ENCODE results near the gene DAAM2. TPM values are rescaled to one million over a fixed set of nuclear protein-coding genes. Genes with fewer than 3 reads are reported as not detected.

DAAM2 gene
- total and polyA plus RNA-seq, 2 of the 8 experiments (the other 6 are each of a cell fraction or from before 2014, with no cell fraction given): 1.5 to 2.9 TPM

GRCh38 chr6:39808964-39809363, 16.8 kb downstream of the DAAM2 start:
- no peak for TF ChIP-seq PHF8 (conservative IDR thresholded peaks at IDR 0.05; ENCODE audit: low read depth, low read length)
- no peak for TF ChIP-seq CTCF (IDR thresholded peaks at IDR 0.05; ENCODE audit: control extremely low read depth in 1 of 3, insufficient read depth in 1 of 3, low read depth in 1 of 3, low read length in 3 of 3)
- TF ChIP-seq POLR2A (IDR thresholded peaks at IDR 0.05; ENCODE audit: control extremely low read depth in 1 of 2, low read depth in 2 of 2, low read length in 2 of 2): no peak
- no peak for TF ChIP-seq CHD2 (IDR thresholded peaks at IDR 0.05; ENCODE audit: low read length)
- TF ChIP-seq E2F6 (IDR thresholded peaks at IDR 0.05): no peak
- H3K79me2 ChIP-seq (ENCODE audit: control insufficient read depth in 1 of 2, insufficient read depth in 2 of 2, low read length in 2 of 2): no peaks in the 10 kb centered on the region
- H2AFZ ChIP-seq (ENCODE audit: low read length): no peak overlapping the region
- H3K4ac ChIP-seq (replicated peaks; ENCODE audit: insufficient read length, low read depth, low read length): no peak overlapping the region
- H2BK15ac ChIP-seq (ENCODE audit: low read length): no peak overlapping the region
- ChIA-PET POLR2A (ENCODE audit: partially characterized antibody) (no interaction called here), CTCF (ENCODE audit: partially characterized antibody) (interaction anchor here (0.6 to 2.0 kb wide), 3 partner anchors 9 to 442 kb away, joined by 4 to 5 read pairs (median 4); no protein-coding TSS in a partner anchor)
- FAIRE-seq: no peak
- H2BK20ac ChIP-seq (ENCODE audit: low read length): no peak overlapping the region
- no peak overlapping the region for H3K14ac ChIP-seq (ENCODE audit: insufficient read length)
- H3K79me1 ChIP-seq (ENCODE audit: low read depth, low read length): no peaks in the 10 kb centered on the region
- WGBS, 2 experiments (ENCODE audit: extremely low coverage in 1 of 2, insufficient coverage in 1 of 2, insufficient read length in 1 of 2, insufficient replicate concordance in 2 of 2, low coverage in 1 of 2, low lambda C conversion rate in 2 of 2, missing lambda C conversion rate in 1 of 2): 83% methylated on average over 5 of the region's 5 CpGs; no CpG with 5 or more reads in 1 of the 2 experiments
- H4K5ac ChIP-seq (ENCODE audit: insufficient read length, low read depth, low read length): no peak overlapping the region
- no peak overlapping the region for H3K56ac ChIP-seq (replicated peaks; ENCODE audit: insufficient read length, low read depth, low read length)
- no peak overlapping the region for H2BK120ac ChIP-seq (replicated peaks; ENCODE audit: low read depth, low read length)
- H3K4me1 ChIP-seq (replicated peaks in 1 of 4; ENCODE audit: control insufficient read depth in 3 of 4, insufficient read depth in 4 of 4, low read length in 3 of 4): peaks cover 0 to 12% (median 3%) of the 10 kb centered on the region in 4 experiments; a peak in 2 of 7 replicates
- no peak overlapping the region for H4K8ac ChIP-seq (ENCODE audit: extremely low read depth, insufficient read depth, low read length)
- no peak overlapping the region for H3K18ac ChIP-seq (ENCODE audit: extremely low read depth, low read length)
- no peak overlapping the region for H3K27ac ChIP-seq (ENCODE audit: low read depth, low read length)
- no peak overlapping the region for H3K4me2 ChIP-seq (ENCODE audit: insufficient read depth in 1 of 2, low read depth in 2 of 2, low read length in 2 of 2)
- no peaks in the 10 kb centered on the region for H4K20me1 ChIP-seq (replicated peaks in 1 of 2; ENCODE audit: control insufficient read depth in 1 of 2, insufficient read depth in 2 of 2, low read length in 2 of 2)
- no peak overlapping the region for H3K4me3 ChIP-seq (ENCODE audit: extremely low read depth in 1 of 4, insufficient read depth in 2 of 4, low read depth in 3 of 4, low read length in 4 of 4)
- H4K91ac ChIP-seq (replicated peaks; ENCODE audit: insufficient read length, low read length): no peak overlapping the region
- DNase-seq (ENCODE audit: low read depth in 1 of 2, low spot score in 2 of 2): no peak
- no peak overlapping the region for H2AK5ac ChIP-seq (ENCODE audit: low read depth, low read length)
- H2BK12ac ChIP-seq (ENCODE audit: low read depth, low read length): no peak overlapping the region
- no peaks in the 10 kb centered on the region; the same call in 1 of the 2 replicates for H3K23me2 ChIP-seq (ENCODE audit: low read depth, low read length)
- no peak overlapping the region for H3K23ac ChIP-seq (ENCODE audit: insufficient read length)
- no peaks in the 10 kb centered on the region for H3K9me3 ChIP-seq (ENCODE audit: insufficient read depth in 2 of 2, low read depth in 1 of 2, low read length in 1 of 2)
- H3K36me3 ChIP-seq (ENCODE audit: control insufficient read depth in 2 of 4, insufficient read depth in 4 of 4, low read length in 3 of 4): no peaks in the 10 kb centered on the region
- H3K9ac ChIP-seq (replicated peaks in 1 of 4; ENCODE audit: extremely low read depth in 1 of 4, low read depth in 3 of 4, low read length in 3 of 4): no peak overlapping the region
- H3K27me3 ChIP-seq (replicated peaks in 1 of 4; ENCODE audit: control insufficient read depth in 3 of 4, extremely low read depth in 1 of 4, insufficient read depth in 3 of 4, low read length in 3 of 4): no peaks in the 10 kb centered on the region
- no peak overlapping the region for H2BK5ac ChIP-seq (ENCODE audit: low read depth, low read length)
